B cell (primary cell): ENCODE measurements around the gene CTRL. TPM values are rescaled to one million over a fixed set of nuclear protein-coding genes. Genes with fewer than 3 reads are reported as not detected.

ENCODE experiments used
- ATAC-seq: fragments of 200-7000 bp; cut with Tn5 transposase; one replicate; pipeline ENCODE4 v1.10.0; 2021; ENCODE audit warnings: low read depth, mild to moderate bottlenecking, moderate number of reproducible peaks, moderate library complexity
- CTCF ChIA-PET: fragments of 350-600 bp; sonication (Branson Sonifier 250); formaldehyde crosslinking; loops from one replicate; lab custom pipeline; 2021; ENCODE audit warnings: antibody characterized with exemption, inconsistent platforms; lab: Charles Lee
- POLR2A ChIA-PET: fragments of 350-600 bp; sonication (Branson Sonifier 250); formaldehyde crosslinking; loops from one replicate; lab custom pipeline; 2021; ENCODE audit warnings: antibody characterized with exemption; lab: Charles Lee
- DNase-seq: peaks from one replicate; pipeline ENCODE4 v3.0.0; 2013
- H2AFZ ChIP-seq: 2 replicates; pipeline ENCODE4 v1.6.1; 2012; ENCODE audit warnings: mild to moderate bottlenecking, low read depth, low read length; ENCODE audit not compliant: insufficient read depth, poor library complexity, severe bottlenecking
- H3K27ac ChIP-seq, 2 donors: 1 replicate in 1 of 2; 2 replicates in 1 of 2; pipeline ENCODE4 v1.5.1; 2012 to 2013; ENCODE audit warnings: low read length in 2 of 2, mild to moderate bottlenecking in 2 of 2, moderate library complexity in 1 of 2
- H3K27me3 ChIP-seq, 4 experiments: fragments of 200-600 bp in 1 of 4; sonication (generic) in 1 of 4; replicated peaks in 1 of 4; 1 replicate in 2 of 4; 2 replicates in 2 of 4; pipeline versions ENCODE4 v1.6.1 to v1.7.0; 2013 to 2016; ENCODE audit warnings: low read length in 3 of 4, mild to moderate bottlenecking in 2 of 4, mixed read lengths in 1 of 4, moderate library complexity in 1 of 4; ENCODE audit not compliant: insufficient read depth in 4 of 4, control insufficient read depth in 3 of 4; ENCODE audit errors: control extremely low read depth in 1 of 4
- H3K36me3 ChIP-seq, 2 experiments: replicated peaks in 1 of 2; 1 replicate in 1 of 2; 2 replicates in 1 of 2; pipeline versions ENCODE4 v1.6.1 to v1.7.1; 2013; ENCODE audit warnings: low read length in 1 of 2; ENCODE audit not compliant: insufficient read depth in 2 of 2, control insufficient read depth in 1 of 2; ENCODE audit errors: control extremely low read depth in 1 of 2, extremely low read depth in 1 of 2
- H3K4me1 ChIP-seq, 2 donors: fragments of 200-600 bp in 1 of 2; sonication (generic) in 1 of 2; 1 replicate in 1 of 2; 2 replicates in 1 of 2; pipeline versions ENCODE4 v1.5.1 to v1.6.1; 2013 to 2017; ENCODE audit warnings: low read length in 2 of 2; ENCODE audit not compliant: control insufficient read depth in 2 of 2, insufficient read depth in 2 of 2
- H3K4me2 ChIP-seq: replicated peaks from 2 replicates; pipeline ENCODE3; 2012; ENCODE audit warnings: mild to moderate bottlenecking, low read depth, low read length; ENCODE audit not compliant: poor library complexity, severe bottlenecking
- H3K4me3 ChIP-seq, 5 experiments: fragments of 200-600 bp in 1 of 5; sonication (generic) in 1 of 5; 1 replicate in 3 of 5; 2 replicates in 2 of 5; pipeline versions ENCODE4 v1.5.1 to v1.7.0; 2011 to 2016; ENCODE audit warnings: low read length in 4 of 5, mild to moderate bottlenecking in 4 of 5, low read depth in 2 of 5, control low read depth in 1 of 5, moderate library complexity in 1 of 5; ENCODE audit not compliant: insufficient read depth in 1 of 5; ENCODE audit errors: control extremely low read depth in 1 of 5, extremely low read depth in 1 of 5
- H3K79me2 ChIP-seq: fragments of 200-600 bp; sonication (generic); one replicate; pipeline ENCODE4 v1.6.0; 2016; ENCODE audit warnings: low read length; ENCODE audit not compliant: control insufficient read depth, insufficient read depth
- H3K9ac ChIP-seq: fragments of 200-600 bp; sonication (generic); 2 replicates; pipeline ENCODE4 v1.6.1; 2017; ENCODE audit warnings: mild to moderate bottlenecking, low read length, moderate library complexity
- H3K9me3 ChIP-seq, 3 donors: one replicate each; pipeline versions ENCODE4 v1.6.1 to v1.7.1; 2013; ENCODE audit warnings: low read length in 2 of 3; ENCODE audit not compliant: control insufficient read depth in 2 of 3, insufficient read depth in 1 of 3; ENCODE audit errors: control extremely low read depth in 1 of 3
- H4K20me1 ChIP-seq: 2 replicates; pipeline ENCODE4 v1.6.0; 2012; ENCODE audit warnings: mild to moderate bottlenecking, low read length; ENCODE audit not compliant: insufficient read depth, control insufficient read depth, poor library complexity, severe bottlenecking
- H3K27ac Mint-ChIP-seq: one replicate; pipeline ENCODE4 v1.8.0; 2021; ENCODE audit warnings: mixed read lengths
- H3K27me3 Mint-ChIP-seq: one replicate; pipeline ENCODE4 v1.8.0; 2021; ENCODE audit warnings: mixed read lengths
- H3K4me1 Mint-ChIP-seq: one replicate; pipeline ENCODE4 v1.8.0; 2021; ENCODE audit warnings: mixed read lengths
- H3K4me3 Mint-ChIP-seq: one replicate; pipeline ENCODE4 v1.8.0; 2021; ENCODE audit warnings: mixed read lengths
- H3K9me3 Mint-ChIP-seq: one replicate; pipeline ENCODE4 v1.8.0; 2022; ENCODE audit warnings: mixed read lengths; ENCODE audit not compliant: insufficient read depth
- CTCF ChIP-seq: fragments of 200-600 bp; IDR thresholded peaks from one replicate; pipeline ENCODE4 v1.8.0; 2022; ENCODE audit warnings: antibody characterized with exemption, mild to moderate bottlenecking
- EZH2 ChIP-seq: IDR thresholded peaks from 2 replicates; pipeline ENCODE4 v1.6.1; 2012; ENCODE audit warnings: borderline replicate concordance, low read depth, mild to moderate bottlenecking, moderate library complexity, low read length; ENCODE audit not compliant: insufficient read depth, poor library complexity, severe bottlenecking
- WGBS: methylation state at CpG from one replicate; pipeline ENCODE4 v1.1.5; 2013; ENCODE audit warnings: missing lambda C conversion rate; ENCODE audit not compliant: insufficient coverage; 5-methylcytosine and 5-hydroxymethylcytosine counted together
- intact Hi-C: fragments of 100-400 bp; cut with micrococcal nuclease; formaldehyde crosslinking; loops from one replicate; pipeline ENCODE4 v1.10.0; 2022
- polyA plus RNA-seq: library from polyadenylated mRNA; depleted of rRNA; stranded (reverse); fragments of >200 nt; gene quantifications from 2 replicates; pipeline ENCODE4 v1.2.3, GENCODE V29; 2012
- total RNA-seq, 2 donors: library from RNA; stranded (reverse); fragments of 120-200 nt in 1 of 2; gene quantifications; 1 replicate in 1 of 2; 2 replicates in 1 of 2; pipeline versions ENCODE4 v1.2.3 to v1.2.4, GENCODE V29; 2013 to 2022

CTRL gene
- total and polyA plus RNA-seq, 2 donors (not counting 1 experiment from before 2014, with no cell fraction given) = 5.8 to 19.0 TPM

- H3K4me2 ChIP-seq = no peak overlapping the region
- Mint-ChIP-seq H3K4me1 (peaks cover 1% of the 10 kb centered on the region), H3K27ac (no peak overlapping the region), H3K9me3 (no peaks in the 10 kb centered on the region), H3K4me3 (no peak overlapping the region), H3K27me3 (no peaks in the 10 kb centered on the region)
- H3K4me1 ChIP-seq = no peaks in the 10 kb centered on the region
- H3K9me3 ChIP-seq = no peaks in the 10 kb centered on the region
- no peak overlapping the region for H2AFZ ChIP-seq
- ATAC-seq (no peak), DNase-seq (no peak)
- TF ChIP-seq CTCF = no peak
- TF ChIP-seq EZH2 = no peak
- H3K36me3 ChIP-seq = peaks cover 0 to 25% of the 10 kb centered on the region in 2 experiments
- CTCF ChIA-PET = interaction anchor here (0.6 to 1.8 kb wide), 2 partner anchors 101 to 197 kb away, joined by 3 to 5 read pairs; no protein-coding TSS in a partner anchor
- peaks cover 51% of the 10 kb centered on the region for H4K20me1 ChIP-seq
- peaks cover 69% of the 10 kb centered on the region for H3K79me2 ChIP-seq
- H3K27me3 ChIP-seq = no peaks in the 10 kb centered on the region
- no peak overlapping the region for H3K9ac ChIP-seq
- WGBS = 97% methylated on average over 3 of the region's 4 CpGs
- intact Hi-C loops = no loop called here
- POLR2A ChIA-PET = interaction anchor here (0.6 kb wide), 1 partner anchor 8 kb away, joined by 3 read pairs; no protein-coding TSS in a partner anchor
- no peak overlapping the region for H3K4me3 ChIP-seq
- no peak overlapping the region for H3K27ac ChIP-seq
Measured at GRCh38 chr16:67917852-67918236, 13.8 kb downstream of the CTRL start.

GRCh38 chr16:67917140-67917851 is 14.4 kb downstream of the CTRL start:
- Histone ChIP-seq H2AFZ (no peak overlapping the region), H4K20me1 (peaks cover 51% of the 10 kb centered on the region), H3K9me3 (no peaks in the 10 kb centered on the region), H3K4me2 (no peak overlapping the region), H3K27ac (no peak overlapping the region), H3K4me3 (no peak overlapping the region), H3K36me3 (peaks cover 0 to 19% of the 10 kb centered on the region in 2 experiments), H3K27me3 (no peaks in the 10 kb centered on the region), H3K4me1 (no peaks in the 10 kb centered on the region), H3K9ac (no peak overlapping the region), H3K79me2 (peaks cover 71% of the 10 kb centered on the region)
- H3K4me3 Mint-ChIP-seq = no peak overlapping the region
- no peak for ATAC-seq
- no peak overlapping the region for H3K27ac Mint-ChIP-seq
- TF ChIP-seq EZH2 = no peak
- TF ChIP-seq CTCF = no peak
- no peak for DNase-seq
- intact Hi-C loops = no loop called here
- CTCF ChIA-PET = interaction anchor here (1.8 kb wide), 1 partner anchor 101 kb away, joined by 5 read pairs; no protein-coding TSS in a partner anchor
- H3K4me1 Mint-ChIP-seq = peaks cover 1% of the 10 kb centered on the region
- 97% methylated on average over 4 of the region's 6 CpGs for WGBS
- H3K27me3 Mint-ChIP-seq = no peaks in the 10 kb centered on the region
- H3K9me3 Mint-ChIP-seq = no peaks in the 10 kb centered on the region
- POLR2A ChIA-PET = no interaction called here
